A673 (cell line): ENCODE measurements around the gene AMACR. TPM values are rescaled to one million over a fixed set of nuclear protein-coding genes. Genes with fewer than 3 reads are reported as not detected.
"Not testable (repeated sequence)": the region's sequence is repeated elsewhere in the genome, so short reads cannot be mapped to it uniquely, and the experiment has no call there.

Experiments
- BruUV-seq: library from RNA; stranded (reverse); fragments of 400-500 nt; replicated peaks from 2 replicates; lab custom pipeline; 2021; lab: Mats Ljungman, UMichigan
- CTCF ChIA-PET: fragments of 300-600 bp; sonication (Branson Sonifier 250); formaldehyde crosslinking; loops from one replicate; lab custom pipeline; 2022; ENCODE audit warnings: antibody characterized with exemption; lab: Charles Lee
- POLR2A ChIA-PET: fragments of 300-600 bp; sonication (Branson Sonifier 250); formaldehyde crosslinking; loops from one replicate; lab custom pipeline; 2022; ENCODE audit warnings: antibody characterized with exemption; ENCODE audit not compliant: low non-redundant PET; lab: Charles Lee
- DNase-seq: peaks from one replicate; pipeline ENCODE4 v3.0.0-alpha.2; 2015; ENCODE audit warnings: low spot score
- H3K27ac ChIP-seq: fragments of 200-600 bp; sonication (generic); 2 replicates; pipeline ENCODE4 v1.5.1; 2016; ENCODE audit warnings: mixed run types, low read depth, mild to moderate bottlenecking, mixed read lengths, antibody characterized with exemption, low read length; ENCODE audit not compliant: poor library complexity, severe bottlenecking
- H3K27me3 ChIP-seq: fragments of 200-600 bp; sonication (generic); replicated peaks from 2 replicates; pipeline ENCODE4 v1.6.1; 2017; ENCODE audit warnings: mixed run types, low read depth, mild to moderate bottlenecking, mixed read lengths, antibody characterized with exemption, low read length; ENCODE audit not compliant: insufficient read depth, poor library complexity
- H3K36me3 ChIP-seq: fragments of 200-600 bp; sonication (generic); 2 replicates; pipeline ENCODE4 v1.6.1; 2016; ENCODE audit warnings: mixed run types, mild to moderate bottlenecking, mixed read lengths, antibody characterized with exemption, low read length; ENCODE audit not compliant: insufficient read depth, poor library complexity, severe bottlenecking
- H3K4me1 ChIP-seq: fragments of 200-600 bp; sonication (generic); 2 replicates; pipeline ENCODE4 v1.6.1; 2017; ENCODE audit warnings: mixed run types, mild to moderate bottlenecking, mixed read lengths, antibody characterized with exemption, low read length; ENCODE audit not compliant: insufficient read depth, poor library complexity, severe bottlenecking
- H3K4me3 ChIP-seq: fragments of 200-600 bp; sonication (generic); 2 replicates; pipeline ENCODE4 v1.5.1; 2016; ENCODE audit warnings: low read depth, mixed run types, mild to moderate bottlenecking, mixed read lengths, low read length; ENCODE audit not compliant: poor library complexity, severe bottlenecking
- H3K9me3 ChIP-seq: fragments of 200-600 bp; sonication (generic); 2 replicates; pipeline ENCODE4 v1.6.1; 2016; ENCODE audit warnings: mixed run types, low read depth, mild to moderate bottlenecking, mixed read lengths, antibody characterized with exemption, low read length; ENCODE audit not compliant: poor library complexity, severe bottlenecking
- CTCF ChIP-seq: fragments of 300-800, 200-600 bp; sonication (generic); conservative IDR thresholded peaks from 2 replicates; pipeline ENCODE4 v1.5.1; 2017; ENCODE audit warnings: low read depth, mild to moderate bottlenecking, antibody characterized with exemption, low read length, moderate library complexity, mixed read lengths
- EZH2 ChIP-seq: fragments of 200-600 bp; sonication (generic); IDR thresholded peaks from 2 replicates; pipeline ENCODE4 v1.6.1; 2017; ENCODE audit warnings: borderline replicate concordance, low read depth, mild to moderate bottlenecking, mixed read lengths, antibody characterized with exemption, low read length; ENCODE audit not compliant: poor library complexity, severe bottlenecking
- intact Hi-C: fragments of 100-400 bp; cut with micrococcal nuclease; formaldehyde crosslinking; loops from one replicate; pipeline ENCODE4 v1.10.0; 2022; ENCODE audit not compliant: unreplicated experiment
- total RNA-seq: library from RNA; stranded (reverse); gene quantifications from 2 replicates; pipeline ENCODE4 v1.2.3, GENCODE V29; 2021

Gene AMACR
- total RNA-seq, 1 experiment from 2014 or later = 13.9 TPM

- no peak for TF ChIP-seq EZH2
- no peak for TF ChIP-seq CTCF
- Histone ChIP-seq H3K27me3 (no peaks in the 10 kb centered on the region), H3K36me3 (no peaks in the 10 kb centered on the region), H3K9me3 (no peaks in the 10 kb centered on the region), H3K27ac (no peak overlapping the region), H3K4me1 (no peaks in the 10 kb centered on the region), H3K4me3 (no peak overlapping the region)
- DNase-seq = no peak
- ChIA-PET POLR2A (no interaction called here), CTCF (no interaction called here)
- intact Hi-C loops = no loop called here
- no TSS peak for BruUV-seq
These were observed 26.9 kb upstream of the AMACR start for GRCh38 chr5:34034534-34035327.

GRCh38 chr5:34031966-34032365 is 24.1 kb upstream of the AMACR start:
- ChIA-PET POLR2A (no interaction called here), CTCF (no interaction called here)
- BruUV-seq = no TSS peak

GRCh38 chr5:34031117-34031516 is 23.3 kb upstream of the AMACR start:
- intact Hi-C loops = no loop called here
- BruUV-seq = no TSS peak
- DNase-seq = no peak
- no peak for TF ChIP-seq EZH2
- no peak for TF ChIP-seq CTCF
- Histone ChIP-seq H3K27me3 (no peaks in the 10 kb centered on the region), H3K4me3 (no peak overlapping the region), H3K4me1 (no peaks in the 10 kb centered on the region), H3K27ac (no peak overlapping the region), H3K36me3 (no peaks in the 10 kb centered on the region), H3K9me3 (no peaks in the 10 kb centered on the region)
- POLR2A ChIA-PET = no interaction called here
- CTCF ChIA-PET = no interaction called here

More at GRCh38 chr5:34031966-34032365, 24.1 kb upstream of the AMACR start:
- intact Hi-C loops = no loop called here
- H3K9me3 ChIP-seq = no peaks in the 10 kb centered on the region
- DNase-seq = no peak
- H3K36me3 ChIP-seq = no peaks in the 10 kb centered on the region
- TF ChIP-seq CTCF (no peak), EZH2 (no peak)
- no peak overlapping the region for H3K27ac ChIP-seq
- H3K4me1 ChIP-seq = no peaks in the 10 kb centered on the region
- no peak overlapping the region for H3K4me3 ChIP-seq
- H3K27me3 ChIP-seq = no peaks in the 10 kb centered on the region

GRCh38 chr5:34030585-34030984 is 22.7 kb upstream of the AMACR start:
- H3K4me3 ChIP-seq, DNase-seq, H3K9me3 ChIP-seq, CTCF ChIA-PET, H3K27me3 ChIP-seq, BruUV-seq, H3K27ac ChIP-seq, H3K4me1 ChIP-seq, H3K36me3 ChIP-seq, POLR2A ChIA-PET, intact Hi-C loops: not testable (repeated sequence)
